Tibial artery (tissue), 4 donors: ENCODE data around the gene PRKX.
"Not testable (repeated sequence)": the region's sequence is repeated elsewhere in the genome, so short reads cannot be mapped to it uniquely, and the experiment has no call there.

ENCODE experiments used
- DNase-seq, 2 donors: peaks; one replicate each; pipeline ENCODE4 v3.0.0-alpha.2; 2019
- H3K27ac ChIP-seq, 2 donors: fragments of 200-600 bp; sonication (generic) in 1 of 2; 1 replicate in 1 of 2; 2 replicates in 1 of 2; pipeline ENCODE4 v1.5.1; 2018 to 2019; ENCODE audit warnings: mild to moderate bottlenecking in 1 of 2
- H3K27me3 ChIP-seq, 2 donors: fragments of 200-600 bp; sonication (generic) in 1 of 2; one replicate each; pipeline versions ENCODE4 v1.5.1 to v1.6.0; 2016 to 2019
- H3K36me3 ChIP-seq, 3 donors: fragments of 200-600 bp; sonication (generic) in 2 of 3; one replicate each; pipeline ENCODE4 v1.5.1; 2016 to 2019; ENCODE audit warnings: mild to moderate bottlenecking in 2 of 3
- H3K4me1 ChIP-seq, 4 donors: fragments of 200-600 bp; sonication (generic) in 2 of 4; 1 replicate in 3 of 4; 2 replicates in 1 of 4; pipeline ENCODE4 v1.5.1; 2016 to 2019
- H3K4me3 ChIP-seq, 2 donors: fragments of 200-600 bp; sonication (generic) in 1 of 2; 1 replicate in 1 of 2; 2 replicates in 1 of 2; pipeline ENCODE4 v1.5.1; 2018 to 2019; ENCODE audit warnings: mild to moderate bottlenecking in 2 of 2
- H3K9me3 ChIP-seq, 3 donors: fragments of 200-600 bp; sonication (generic) in 1 of 3; one replicate each; pipeline ENCODE4 v1.5.1; 2016 to 2019
- intact Hi-C: fragments of 100-400 bp; cut with DNase I; formaldehyde crosslinking; loops from one replicate; pipeline ENCODE4 v1.15.0; 2023; ENCODE audit warnings: low total_unique reads
- TF ChIP-seq, protein P1 (sequence below), 2 experiments: fragments of 200-600 bp in 1 of 2; fragments of 450-650 bp in 1 of 2; IDR thresholded peaks; one replicate each; pipeline ENCODE4 v1.5.1; 2017 to 2019; ENCODE audit warnings: antibody characterized with exemption in 2 of 2, mild to moderate bottlenecking in 1 of 2, moderate library complexity in 1 of 2

Gene PRKX

DNA sequence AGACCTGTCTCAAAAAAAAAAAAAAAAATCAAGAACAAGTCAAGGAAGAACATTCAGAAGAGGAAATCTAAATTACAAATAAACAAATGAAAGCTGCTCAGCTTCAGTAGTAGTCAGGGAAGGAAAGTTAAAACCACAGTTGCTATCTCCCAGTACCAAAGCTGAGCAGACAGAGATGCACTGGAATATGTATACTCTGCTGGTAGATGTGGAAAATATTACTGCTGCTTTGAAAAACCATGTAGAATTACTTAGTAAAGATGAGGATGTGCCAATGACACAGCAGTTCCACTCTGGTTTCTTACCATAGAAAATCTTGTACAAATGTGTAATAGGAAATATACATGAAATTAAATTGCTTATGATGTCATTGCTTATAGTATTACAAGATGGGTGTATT is 25.1 kb upstream of the PRKX start:
- Histone ChIP-seq H3K27ac (no peak overlapping the region), H3K4me1 (no peaks in the 10 kb centered on the region), H3K9me3 (no peaks in the 10 kb centered on the region), H3K36me3 (no peaks in the 10 kb centered on the region), H3K27me3 (no peaks in the 10 kb centered on the region), H3K4me3 (no peak overlapping the region)
- intact Hi-C loops: no loop called here
- TF ChIP-seq, protein P1, sequence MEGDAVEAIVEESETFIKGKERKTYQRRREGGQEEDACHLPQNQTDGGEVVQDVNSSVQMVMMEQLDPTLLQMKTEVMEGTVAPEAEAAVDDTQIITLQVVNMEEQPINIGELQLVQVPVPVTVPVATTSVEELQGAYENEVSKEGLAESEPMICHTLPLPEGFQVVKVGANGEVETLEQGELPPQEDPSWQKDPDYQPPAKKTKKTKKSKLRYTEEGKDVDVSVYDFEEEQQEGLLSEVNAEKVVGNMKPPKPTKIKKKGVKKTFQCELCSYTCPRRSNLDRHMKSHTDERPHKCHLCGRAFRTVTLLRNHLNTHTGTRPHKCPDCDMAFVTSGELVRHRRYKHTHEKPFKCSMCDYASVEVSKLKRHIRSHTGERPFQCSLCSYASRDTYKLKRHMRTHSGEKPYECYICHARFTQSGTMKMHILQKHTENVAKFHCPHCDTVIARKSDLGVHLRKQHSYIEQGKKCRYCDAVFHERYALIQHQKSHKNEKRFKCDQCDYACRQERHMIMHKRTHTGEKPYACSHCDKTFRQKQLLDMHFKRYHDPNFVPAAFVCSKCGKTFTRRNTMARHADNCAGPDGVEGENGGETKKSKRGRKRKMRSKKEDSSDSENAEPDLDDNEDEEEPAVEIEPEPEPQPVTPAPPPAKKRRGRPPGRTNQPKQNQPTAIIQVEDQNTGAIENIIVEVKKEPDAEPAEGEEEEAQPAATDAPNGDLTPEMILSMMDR (IDR thresholded peaks at IDR 0.05): no peak
- no peak for DNase-seq

DNA sequence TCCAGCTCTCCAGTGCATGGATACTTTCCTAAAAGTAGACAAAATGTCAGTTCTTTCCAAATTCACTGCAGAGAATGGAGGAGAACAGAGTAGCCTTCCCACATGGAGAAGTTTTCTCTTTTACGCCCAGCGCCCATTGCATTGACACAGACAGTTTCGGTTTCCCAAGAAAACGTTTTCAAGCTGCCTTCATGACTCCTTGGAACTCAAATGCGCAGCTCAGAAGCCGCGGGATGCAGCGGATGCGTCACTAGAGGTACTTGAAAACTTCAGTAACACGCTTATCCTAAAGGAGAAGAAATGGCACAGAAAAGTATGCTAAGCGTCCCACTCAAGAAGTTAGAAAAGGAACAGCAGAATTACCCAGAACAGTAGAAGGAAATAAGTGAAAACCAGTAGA is 23.1 kb upstream of the PRKX start:
- H3K9me3 ChIP-seq, H3K27ac ChIP-seq, DNase-seq, intact Hi-C loops, H3K4me1 ChIP-seq, H3K27me3 ChIP-seq, H3K36me3 ChIP-seq, H3K4me3 ChIP-seq: not testable (repeated sequence)

DNA sequence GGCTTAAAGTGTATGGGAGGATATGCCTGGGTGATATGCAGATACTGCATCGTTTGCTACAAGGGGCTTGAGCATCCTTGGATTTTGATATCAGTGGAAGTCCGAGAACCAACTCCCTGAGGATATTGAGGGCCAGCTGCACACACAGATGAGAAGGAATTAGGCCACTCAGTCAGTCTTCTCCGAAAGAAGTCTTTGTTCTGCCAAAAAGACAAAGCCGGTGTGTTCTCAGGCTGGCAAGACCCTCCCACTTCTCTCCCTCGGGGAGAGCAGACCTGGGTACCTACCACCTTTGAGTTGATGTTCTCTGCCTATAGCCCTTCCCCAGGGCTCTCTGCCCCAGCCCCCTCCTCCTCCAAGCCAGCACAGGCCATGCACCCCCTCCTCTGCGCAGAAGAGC is 22.4 kb upstream of the PRKX start:
- intact Hi-C loops, H3K4me1 ChIP-seq, H3K36me3 ChIP-seq, H3K27me3 ChIP-seq, H3K27ac ChIP-seq, H3K9me3 ChIP-seq, H3K4me3 ChIP-seq, DNase-seq: not testable (repeated sequence)

DNA sequence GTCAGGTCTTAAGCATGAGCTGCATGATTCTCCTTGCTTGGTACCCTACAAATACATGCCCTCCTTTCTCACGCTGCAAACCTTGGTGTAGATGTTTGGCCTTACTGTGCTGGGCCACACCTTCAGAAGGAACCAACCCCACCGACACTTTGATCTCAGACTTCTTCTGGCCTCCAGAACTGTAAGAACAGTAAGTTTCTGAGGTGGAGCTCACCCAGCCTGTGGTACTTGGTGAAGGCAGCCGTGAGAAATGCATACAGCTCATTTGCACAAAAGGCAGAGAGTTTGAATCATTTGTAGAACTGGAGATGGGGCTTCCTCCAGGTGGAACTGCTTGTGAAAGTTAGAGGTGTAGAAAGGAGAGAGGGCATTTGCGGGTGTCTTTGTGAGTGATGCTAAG is 21.0 kb upstream of the PRKX start:
- H3K9me3 ChIP-seq, H3K4me1 ChIP-seq, H3K27ac ChIP-seq, H3K36me3 ChIP-seq, DNase-seq, intact Hi-C loops, H3K27me3 ChIP-seq, H3K4me3 ChIP-seq: not testable (repeated sequence)

DNA sequence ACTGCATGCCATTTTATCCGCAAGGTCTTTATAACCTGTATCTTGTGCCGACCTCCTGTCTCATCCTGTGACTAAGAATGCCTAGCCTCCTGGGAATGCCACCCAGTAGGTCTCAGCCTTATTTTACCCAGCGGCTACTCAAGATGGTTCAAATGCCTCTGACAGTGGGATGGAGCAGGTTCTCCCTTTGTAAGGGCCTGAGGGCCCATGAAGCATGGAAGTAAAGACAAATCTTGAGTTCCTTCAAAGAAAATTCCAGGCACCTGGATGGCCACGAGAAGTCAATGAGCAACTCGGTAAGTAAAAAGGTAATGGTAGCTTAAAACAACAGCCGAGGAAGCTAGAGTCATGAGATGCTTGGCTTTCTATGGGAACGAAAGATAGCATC is 19.6 kb upstream of the PRKX start:
- TF ChIP-seq, protein P1 (IDR thresholded peaks at IDR 0.05): no peak
- H3K27ac ChIP-seq: no peak overlapping the region
- DNase-seq: no peak

DNA sequence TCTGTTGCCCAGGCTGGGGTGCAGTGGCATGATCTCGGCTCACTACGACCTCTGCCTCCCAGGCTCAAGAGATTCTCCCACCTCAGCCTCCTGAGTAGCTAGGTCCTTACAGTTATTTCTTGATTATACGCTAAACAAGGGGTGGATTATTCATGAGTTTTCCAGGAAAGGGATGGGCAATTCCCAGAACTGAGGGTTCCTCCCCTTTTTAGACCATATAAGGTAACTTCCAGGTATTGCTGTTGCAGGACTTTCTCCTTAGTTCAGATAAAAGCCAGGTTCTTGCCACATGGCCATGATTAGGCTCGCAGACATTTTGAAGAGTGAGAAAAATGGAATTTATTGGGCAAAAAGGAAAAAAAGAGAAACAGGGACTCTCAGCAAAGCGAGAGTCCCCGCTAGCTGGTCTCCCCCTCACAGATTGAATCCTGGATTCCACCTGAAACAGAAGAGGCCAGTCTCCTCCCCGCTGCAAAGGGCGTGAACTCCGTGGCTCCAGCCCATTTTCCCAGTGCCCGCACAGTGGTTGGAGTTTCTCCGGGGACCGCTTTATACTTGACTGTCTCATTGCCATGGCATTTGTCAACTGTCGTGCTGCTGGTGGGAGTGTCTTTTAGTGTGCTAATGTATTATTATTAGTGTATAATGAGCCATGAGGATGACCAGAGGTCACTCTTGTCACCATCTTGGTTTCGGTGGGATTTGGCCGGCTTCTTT is 19.0 kb upstream of the PRKX start:
- intact Hi-C loops, H3K4me3 ChIP-seq, H3K36me3 ChIP-seq, DNase-seq, H3K9me3 ChIP-seq, H3K27ac ChIP-seq, H3K27me3 ChIP-seq, H3K4me1 ChIP-seq: not testable (repeated sequence)

More for the DNA sequence above, 19.6 kb upstream of the PRKX start:
- Histone ChIP-seq H3K9me3 (no peaks in the 10 kb centered on the region), H3K4me1 (no peaks in the 10 kb centered on the region), H3K4me3 (no peak overlapping the region), H3K36me3 (no peaks in the 10 kb centered on the region), H3K27me3 (no peaks in the 10 kb centered on the region)
- intact Hi-C loops: no loop called here

DNA sequence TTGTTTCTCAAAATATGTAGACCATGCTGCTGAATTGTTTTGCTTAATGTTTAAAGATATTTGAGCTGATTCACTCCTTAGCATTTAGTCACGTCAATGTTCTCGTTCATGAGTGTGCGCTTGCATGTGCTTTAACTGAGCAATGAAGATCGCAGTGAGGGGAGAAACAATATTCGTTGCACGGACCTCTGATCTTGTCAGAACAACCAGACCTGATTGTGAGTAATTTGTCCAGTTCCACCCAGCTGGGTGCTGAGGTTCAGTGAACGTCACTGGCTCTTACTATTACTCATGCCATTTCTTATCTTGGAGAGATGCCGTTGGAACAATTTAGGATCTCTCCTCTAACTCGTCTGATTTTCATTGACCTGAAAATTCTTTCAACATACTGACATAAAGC is 15.0 kb upstream of the PRKX start:
- Histone ChIP-seq H3K4me1 (no peaks in the 10 kb centered on the region), H3K27ac (no peak overlapping the region), H3K27me3 (no peaks in the 10 kb centered on the region), H3K4me3 (no peak overlapping the region), H3K9me3 (no peaks in the 10 kb centered on the region), H3K36me3 (no peaks in the 10 kb centered on the region)
- TF ChIP-seq, protein P1 (IDR thresholded peaks at IDR 0.05): no peak
- intact Hi-C loops: no loop called here
- DNase-seq: no peak

DNA sequence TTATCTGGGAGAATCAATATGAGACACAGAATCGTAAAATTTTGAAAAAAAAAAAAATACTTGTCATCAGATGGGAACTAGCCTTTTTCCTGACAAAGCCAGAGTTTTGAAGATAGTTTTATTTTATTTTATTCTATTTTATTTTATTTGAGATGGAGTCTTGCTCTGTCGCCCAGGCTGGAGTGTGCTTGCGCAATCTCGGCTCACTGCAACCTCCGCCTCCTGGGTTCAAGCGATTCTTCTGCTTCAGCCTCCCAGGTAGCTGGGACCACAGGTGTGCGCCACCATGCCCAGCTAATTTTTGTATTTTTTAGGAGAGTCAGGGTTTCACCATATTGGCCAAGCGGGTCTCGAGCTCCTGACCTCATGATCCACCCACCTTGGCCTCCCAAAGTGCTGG is 10.0 kb upstream of the PRKX start:
- H3K4me1 ChIP-seq, H3K9me3 ChIP-seq, DNase-seq, H3K27me3 ChIP-seq, H3K36me3 ChIP-seq, H3K4me3 ChIP-seq, H3K27ac ChIP-seq, intact Hi-C loops: not testable (repeated sequence)
